Measurements from ENCODE around the gene FAM117B.
"Not testable (repeated sequence)": the region's sequence is repeated elsewhere in the genome, so short reads cannot be mapped to it uniquely, and the experiment has no call there.

The FAM117B gene

GRCh38 chr2:202705446-202706020, 70.8 kb downstream of the FAM117B start:
- no peak for DNase-seq

- not testable (repeated sequence) for DNase-seq
Observed at GRCh38 chr2:202714971-202715935, 80.5 kb downstream of the FAM117B start.

GRCh38 chr2:202716114-202716718, 81.4 kb downstream of the FAM117B start:
- no peak for DNase-seq

GRCh38 chr2:202716953-202717597, 82.3 kb downstream of the FAM117B start:
- no peak for DNase-seq

GRCh38 chr2:202717598-202718310, 83.0 kb downstream of the FAM117B start:
- no peak for DNase-seq

- DNase-seq = no peak
Observed at GRCh38 chr2:202718614-202719013, 83.8 kb downstream of the FAM117B start.

GRCh38 chr2:202720226-202720625, 85.5 kb downstream of the FAM117B start:
- no peak for DNase-seq

GRCh38 chr2:202721621-202722020, 86.9 kb downstream of the FAM117B start:
- DNase-seq = no peak

- no peak for DNase-seq
Observed at GRCh38 chr2:202723746-202724145, 89.0 kb downstream of the FAM117B start.

- DNase-seq = no peak
Observed at GRCh38 chr2:202726070-202726469, 91.3 kb downstream of the FAM117B start.

- DNase-seq = no peak
Observed at GRCh38 chr2:202736826-202737225, 102.1 kb downstream of the FAM117B start.

- DNase-seq = no peak
Observed at GRCh38 chr2:202743613-202744012, 108.8 kb downstream of the FAM117B start.

- DNase-seq = no peak
Observed at GRCh38 chr2:202749477-202749876, 114.7 kb downstream of the FAM117B start.

GRCh38 chr2:202750763-202751427, 116.1 kb downstream of the FAM117B start:
- DNase-seq = no peak

GRCh38 chr2:202752071-202752470, 117.3 kb downstream of the FAM117B start:
- DNase-seq = no peak

GRCh38 chr2:202754936-202755335, 120.2 kb downstream of the FAM117B start:
- no peak for DNase-seq

GRCh38 chr2:202756598-202756997, 121.8 kb downstream of the FAM117B start:
- DNase-seq = no peak

GRCh38 chr2:202757339-202757738, 122.6 kb downstream of the FAM117B start:
- no peak for DNase-seq

- no peak for DNase-seq
Observed at GRCh38 chr2:202758128-202758527, 123.4 kb downstream of the FAM117B start.

GRCh38 chr2:202758604-202759003, 123.8 kb downstream of the FAM117B start:
- no peak for DNase-seq

- no peak for DNase-seq
Observed at GRCh38 chr2:202760848-202761247, 126.1 kb downstream of the FAM117B start.

GRCh38 chr2:202762556-202762955, 127.8 kb downstream of the FAM117B start:
- no peak for DNase-seq
